WTC11 (cell line): ENCODE results near the gene LIMS2. TPM values are rescaled to one million over a fixed set of nuclear protein-coding genes. Genes with fewer than 3 reads are reported as not detected.
A peak's percentile ranks its signal among the peaks of the same experiment; 100 is the strongest.

Source experiments
- ATAC-seq: fragments of 200-7000 bp; cut with Tn5 transposase; 2 replicates; pipeline ENCODE4 v1.10.0; 2021; ENCODE audit warnings: mild to moderate bottlenecking, moderate library complexity
- Bru-seq: library from RNA; stranded (reverse); fragments of 400-500 nt; gene quantifications from one replicate; lab custom pipeline; 2021; lab: Mats Ljungman, UMichigan
- CTCF ChIA-PET: fragments of 300-600 bp; sonication (Branson Sonifier 250); formaldehyde crosslinking; loops from one replicate; lab custom pipeline; 2021; ENCODE audit warnings: antibody characterized with exemption; lab: Charles Lee
- POLR2A ChIA-PET: fragments of 350-600 bp; sonication (Branson Sonifier 250); formaldehyde crosslinking; loops from one replicate; lab custom pipeline; 2021; ENCODE audit warnings: antibody characterized with exemption; lab: Charles Lee
- DNase-seq: peaks from one replicate; pipeline ENCODE4 v3.0.0; 2021; ENCODE audit warnings: low spot score
- H3K27ac Mint-ChIP-seq: 2 replicates; pipeline ENCODE4 v1.8.0; 2021; ENCODE audit warnings: mixed read lengths
- H3K27me3 Mint-ChIP-seq: 2 replicates; pipeline ENCODE4 v1.8.0; 2021; ENCODE audit warnings: low read depth, mild to moderate bottlenecking, moderate library complexity, mixed read lengths
- H3K36me3 Mint-ChIP-seq: 2 replicates; pipeline ENCODE4 v1.8.0; 2021; ENCODE audit warnings: mixed read lengths
- H3K4me1 Mint-ChIP-seq: 2 replicates; pipeline ENCODE4 v1.8.0; 2022; ENCODE audit warnings: mixed read lengths
- H3K4me3 Mint-ChIP-seq: 2 replicates; pipeline ENCODE4 v1.8.0; 2021; ENCODE audit warnings: mild to moderate bottlenecking, moderate library complexity, mixed read lengths
- H3K9me3 Mint-ChIP-seq: 2 replicates; pipeline ENCODE4 v1.8.0; 2021; ENCODE audit warnings: mixed read lengths
- AFF4 ChIP-seq: sonication (generic); formaldehyde crosslinking; IDR thresholded peaks from 2 replicates; pipeline ENCODE4 v1.8.1; 2023; ENCODE audit warnings: mild to moderate bottlenecking, missing genetic modification reagents, borderline replicate concordance
- CREM ChIP-seq: sonication (generic); formaldehyde crosslinking; IDR thresholded peaks from 2 replicates; pipeline ENCODE4 v1.8.1; 2022; ENCODE audit warnings: mild to moderate bottlenecking, missing genetic modification reagents, moderate library complexity
- FOXJ3 ChIP-seq: sonication (generic); formaldehyde crosslinking; IDR thresholded peaks from 2 replicates; pipeline ENCODE4 v1.9.0; 2021; ENCODE audit warnings: missing genetic modification reagents, mild to moderate bottlenecking, borderline replicate concordance
- HMGXB4 ChIP-seq: sonication (generic); formaldehyde crosslinking; IDR thresholded peaks from 2 replicates; pipeline ENCODE4 v1.8.1; 2023; ENCODE audit warnings: mild to moderate bottlenecking, moderate library complexity, missing genetic modification reagents
- JAZF1 ChIP-seq: fragments of 250-450 bp; sonication (Bioruptor Pico); IDR thresholded peaks from 2 replicates; pipeline ENCODE4 v1.9.0; 2021; ENCODE audit warnings: moderate library complexity, mild to moderate bottlenecking, inconsistent platforms
- KAT7 ChIP-seq: sonication (generic); formaldehyde crosslinking; IDR thresholded peaks from 2 replicates; pipeline ENCODE4 v1.8.1; 2023; ENCODE audit warnings: missing genetic modification reagents, mild to moderate bottlenecking, borderline replicate concordance
- MLX ChIP-seq: sonication (generic); formaldehyde crosslinking; IDR thresholded peaks from 2 replicates; pipeline ENCODE4 v1.8.1; 2023; ENCODE audit warnings: mild to moderate bottlenecking, missing genetic modification reagents, moderate library complexity
- NFYB ChIP-seq: sonication (generic); formaldehyde crosslinking; conservative IDR thresholded peaks from 2 replicates; pipeline ENCODE4 v1.8.0; 2022; ENCODE audit warnings: low read depth, missing genetic modification reagents
- PRRX2 ChIP-seq: fragments of 250-450 bp; sonication (Bioruptor Pico); IDR thresholded peaks from 2 replicates; pipeline ENCODE4 v1.8.0; 2021; ENCODE audit warnings: mild to moderate bottlenecking
- RELA ChIP-seq: sonication (generic); formaldehyde crosslinking; IDR thresholded peaks from 2 replicates; pipeline ENCODE4 v1.8.1; 2022; ENCODE audit warnings: missing genetic modification reagents, mild to moderate bottlenecking, borderline replicate concordance
- SMAD3 ChIP-seq: sonication (generic); formaldehyde crosslinking; IDR thresholded peaks from 2 replicates; pipeline ENCODE4 v1.8.0; 2022; ENCODE audit warnings: missing genetic modification reagents, mild to moderate bottlenecking, borderline replicate concordance
- ZNF121 ChIP-seq: sonication (generic); formaldehyde crosslinking; IDR thresholded peaks from 2 replicates; pipeline ENCODE4 v1.8.0; 2023; ENCODE audit warnings: missing genetic modification reagents
- ZNF219 ChIP-seq: sonication (generic); formaldehyde crosslinking; IDR thresholded peaks from 2 replicates; pipeline ENCODE4 v1.8.0; 2023; ENCODE audit warnings: missing genetic modification reagents, mild to moderate bottlenecking, borderline replicate concordance
- ZNF416 ChIP-seq: fragments of 250-450 bp; sonication (Bioruptor Pico); IDR thresholded peaks from 2 replicates; pipeline ENCODE4 v1.9.0; 2021; ENCODE audit warnings: mild to moderate bottlenecking, inconsistent platforms
- ZNF423 ChIP-seq: fragments of 250-450 bp; sonication (Bioruptor Pico); IDR thresholded peaks from 2 replicates; pipeline ENCODE4 v2.1.2; 2022; ENCODE audit warnings: mild to moderate bottlenecking, moderate library complexity
- ZNF425 ChIP-seq: fragments of 250-450 bp; sonication (Bioruptor Pico); conservative IDR thresholded peaks from 2 replicates; pipeline ENCODE4 v1.9.0; 2021; ENCODE audit warnings: mild to moderate bottlenecking
- ZNF671 ChIP-seq: fragments of 250-450 bp; sonication (Bioruptor Pico); IDR thresholded peaks from 2 replicates; pipeline ENCODE4 v1.8.0; 2021; ENCODE audit warnings: mild to moderate bottlenecking
- long read RNA-seq, 3 experiments: library from RNA in 1 of 3; library from capped mRNA in 1 of 3; library from polyadenylated mRNA in 1 of 3; unstranded in 2 of 3; stranded (forward) in 1 of 3; transcript quantifications; one replicate each; pipeline ENCODE4 v2.0.0, GENCODE V29; 2021
- total RNA-seq: library from RNA; stranded (reverse); gene quantifications from 3 replicates; pipeline ENCODE4 v1.2.3, GENCODE V29; 2021

The LIMS2 gene
- total RNA-seq: 1.9 to 2.5 TPM (median 2.4 TPM) in 3 replicates
- percentile 17 among the genes with signal in this experiment for Bru-seq, nascent RNA
- long read RNA-seq, experiment 1, partial matches to known transcripts: 0 of 7 reads
- long read RNA-seq, experiment 1, other reads (novel, unspliced or antisense): 2 of 7 reads
- long read RNA-seq, experiment 2, partial matches to known transcripts: 2 of 4 reads
- long read RNA-seq, experiment 2, other reads (novel, unspliced or antisense): 2 of 4 reads
- long read RNA-seq, experiment 3: 0 reads

- ATAC-seq: peak; percentile 57
- Mint-ChIP-seq H3K9me3 (no peaks in the 10 kb centered on the region), H3K27ac (no peak within 1 kb of the TSS), H3K4me1 (peaks cover 9% of the 10 kb centered on the region), H3K36me3 (no peaks in the 10 kb centered on the region), H3K27me3 (peaks cover 61% of the 10 kb centered on the region), H3K4me3 (peak within 1 kb of the TSS; percentile 79)
- peak; percentile 52 for DNase-seq
- ChIA-PET CTCF (interaction anchor here (0.8 to 5.8 kb wide), 11 partner anchors 12 to 260 kb away, joined by 3 to 46 read pairs (median 7); no protein-coding TSS in a partner anchor), POLR2A (interaction anchor here (1.4 to 1.7 kb wide), 2 partner anchors 25 to 29 kb away, joined by 4 to 6 read pairs; partner anchors contain the start of gene SFT2D3)
- no peak for TF ChIP-seq ZNF121 (CRISPR knock-in tag)
- TF ChIP-seq ZNF416 (CRISPR knock-in tag): no peak
- no peak for TF ChIP-seq MLX (CRISPR knock-in tag)
- no peak for TF ChIP-seq KAT7 (CRISPR knock-in tag)
- no peak for TF ChIP-seq CREM (CRISPR knock-in tag)
- no peak for TF ChIP-seq NFYB (CRISPR knock-in tag)
- TF ChIP-seq HMGXB4 (CRISPR knock-in tag): 0 out of 2 replicates have a peak, but pooled peaks have one; percentile 20
- no peak for TF ChIP-seq ZNF423
These were observed at the start of gene LIMS2 for GRCh38 chr2:127675331-127676261. LIMS2 (minus strand) TSS chr2:127675530; CDS start chr2:127675024, 506 bp downstream.

GRCh38 chr2:127722807-127723206 is 47.5 kb upstream of the LIMS2 start:
- Mint-ChIP-seq H3K27me3 (no peaks in the 10 kb centered on the region), H3K9me3 (no peaks in the 10 kb centered on the region), H3K36me3 (peaks cover 62% of the 10 kb centered on the region), H3K4me3 (no peak overlapping the region), H3K4me1 (no peaks in the 10 kb centered on the region), H3K27ac (no peak overlapping the region)
- DNase-seq (no peak), ATAC-seq (no peak)
- no peak for TF ChIP-seq RELA (CRISPR knock-in tag)
- no peak for TF ChIP-seq PRRX2 (CRISPR knock-in tag)
- no peak for TF ChIP-seq AFF4 (CRISPR knock-in tag)
- TF ChIP-seq FOXJ3 (CRISPR knock-in tag): no peak
- no peak for TF ChIP-seq JAZF1 (CRISPR knock-in tag)
- no peak for TF ChIP-seq ZNF425 (CRISPR knock-in tag)
- TF ChIP-seq ZNF671 (CRISPR knock-in tag): no peak
- no peak for TF ChIP-seq ZNF219 (CRISPR knock-in tag)
- no peak for TF ChIP-seq SMAD3 (CRISPR knock-in tag)
- ChIA-PET CTCF (no interaction called here), POLR2A (no interaction called here)
